ENCODE measurements around the gene LRG1.

DNA sequence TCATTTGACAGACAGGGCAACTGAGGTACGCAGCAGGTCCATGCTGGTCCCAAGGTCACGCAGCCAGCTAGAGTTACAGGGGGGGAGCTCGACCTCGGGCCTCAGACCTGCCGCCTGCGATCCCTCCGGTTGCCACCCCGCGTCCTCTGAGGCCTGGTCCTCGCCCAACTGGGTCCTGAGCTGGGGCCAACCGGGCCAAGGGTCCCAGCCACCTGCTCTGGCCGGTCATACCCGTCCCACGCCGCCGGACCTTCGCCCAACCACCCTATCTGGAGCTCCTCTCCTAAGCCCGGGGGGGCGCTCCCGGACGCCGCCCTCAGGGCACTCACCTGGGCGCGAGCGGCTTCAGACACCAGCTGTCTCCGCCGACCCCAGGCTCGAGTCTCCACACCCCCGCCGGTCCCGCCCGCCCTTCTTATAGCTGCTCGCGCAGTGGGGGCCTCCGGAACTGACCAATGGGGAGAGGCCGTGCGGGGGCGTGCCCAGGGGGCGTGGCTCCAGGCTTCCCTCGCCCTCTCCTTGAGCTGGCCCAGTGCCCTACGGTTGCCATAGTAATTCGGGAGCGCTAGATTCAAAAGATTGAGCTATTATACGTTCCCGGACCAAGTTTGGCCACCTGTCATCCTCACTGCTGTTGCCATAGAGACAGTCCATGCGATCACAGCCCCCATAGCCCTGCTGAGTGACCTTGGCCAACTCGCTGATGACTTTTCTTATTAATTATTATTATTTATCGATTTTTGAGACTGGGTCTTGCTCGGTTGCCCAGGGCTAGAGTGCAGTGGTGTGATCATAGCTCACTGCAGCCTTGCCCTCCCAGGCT lies 4.8 kb downstream of the LRG1 start, which contains the start of gene PLIN5:
- TF ChIP-seq, protein P1, sequence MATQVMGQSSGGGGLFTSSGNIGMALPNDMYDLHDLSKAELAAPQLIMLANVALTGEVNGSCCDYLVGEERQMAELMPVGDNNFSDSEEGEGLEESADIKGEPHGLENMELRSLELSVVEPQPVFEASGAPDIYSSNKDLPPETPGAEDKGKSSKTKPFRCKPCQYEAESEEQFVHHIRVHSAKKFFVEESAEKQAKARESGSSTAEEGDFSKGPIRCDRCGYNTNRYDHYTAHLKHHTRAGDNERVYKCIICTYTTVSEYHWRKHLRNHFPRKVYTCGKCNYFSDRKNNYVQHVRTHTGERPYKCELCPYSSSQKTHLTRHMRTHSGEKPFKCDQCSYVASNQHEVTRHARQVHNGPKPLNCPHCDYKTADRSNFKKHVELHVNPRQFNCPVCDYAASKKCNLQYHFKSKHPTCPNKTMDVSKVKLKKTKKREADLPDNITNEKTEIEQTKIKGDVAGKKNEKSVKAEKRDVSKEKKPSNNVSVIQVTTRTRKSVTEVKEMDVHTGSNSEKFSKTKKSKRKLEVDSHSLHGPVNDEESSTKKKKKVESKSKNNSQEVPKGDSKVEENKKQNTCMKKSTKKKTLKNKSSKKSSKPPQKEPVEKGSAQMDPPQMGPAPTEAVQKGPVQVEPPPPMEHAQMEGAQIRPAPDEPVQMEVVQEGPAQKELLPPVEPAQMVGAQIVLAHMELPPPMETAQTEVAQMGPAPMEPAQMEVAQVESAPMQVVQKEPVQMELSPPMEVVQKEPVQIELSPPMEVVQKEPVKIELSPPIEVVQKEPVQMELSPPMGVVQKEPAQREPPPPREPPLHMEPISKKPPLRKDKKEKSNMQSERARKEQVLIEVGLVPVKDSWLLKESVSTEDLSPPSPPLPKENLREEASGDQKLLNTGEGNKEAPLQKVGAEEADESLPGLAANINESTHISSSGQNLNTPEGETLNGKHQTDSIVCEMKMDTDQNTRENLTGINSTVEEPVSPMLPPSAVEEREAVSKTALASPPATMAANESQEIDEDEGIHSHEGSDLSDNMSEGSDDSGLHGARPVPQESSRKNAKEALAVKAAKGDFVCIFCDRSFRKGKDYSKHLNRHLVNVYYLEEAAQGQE (IDR thresholded peaks at IDR 0.05; ENCODE audit: borderline replicate concordance), result no peak
- TF ChIP-seq, protein P2, sequence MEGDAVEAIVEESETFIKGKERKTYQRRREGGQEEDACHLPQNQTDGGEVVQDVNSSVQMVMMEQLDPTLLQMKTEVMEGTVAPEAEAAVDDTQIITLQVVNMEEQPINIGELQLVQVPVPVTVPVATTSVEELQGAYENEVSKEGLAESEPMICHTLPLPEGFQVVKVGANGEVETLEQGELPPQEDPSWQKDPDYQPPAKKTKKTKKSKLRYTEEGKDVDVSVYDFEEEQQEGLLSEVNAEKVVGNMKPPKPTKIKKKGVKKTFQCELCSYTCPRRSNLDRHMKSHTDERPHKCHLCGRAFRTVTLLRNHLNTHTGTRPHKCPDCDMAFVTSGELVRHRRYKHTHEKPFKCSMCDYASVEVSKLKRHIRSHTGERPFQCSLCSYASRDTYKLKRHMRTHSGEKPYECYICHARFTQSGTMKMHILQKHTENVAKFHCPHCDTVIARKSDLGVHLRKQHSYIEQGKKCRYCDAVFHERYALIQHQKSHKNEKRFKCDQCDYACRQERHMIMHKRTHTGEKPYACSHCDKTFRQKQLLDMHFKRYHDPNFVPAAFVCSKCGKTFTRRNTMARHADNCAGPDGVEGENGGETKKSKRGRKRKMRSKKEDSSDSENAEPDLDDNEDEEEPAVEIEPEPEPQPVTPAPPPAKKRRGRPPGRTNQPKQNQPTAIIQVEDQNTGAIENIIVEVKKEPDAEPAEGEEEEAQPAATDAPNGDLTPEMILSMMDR (IDR thresholded peaks at IDR 0.05; ENCODE audit: poor library complexity, severe bottlenecking), result no peak
- no peak for TF ChIP-seq EZH2 (IDR thresholded peaks at IDR 0.05; ENCODE audit: borderline replicate concordance, insufficient read depth, low read length, poor library complexity, severe bottlenecking)
- TF ChIP-seq EP300 (conservative IDR thresholded peaks at IDR 0.05; ENCODE audit: poor library complexity, severe bottlenecking), result no peak
- no peak for TF ChIP-seq POLR2AphosphoS5 (IDR thresholded peaks at IDR 0.05)

All from neural cell (in vitro differentiated cells).